AG04449 (cell line): ENCODE results near the gene IL22RA2.
"Not testable (repeated sequence)": the region's sequence is repeated elsewhere in the genome, so short reads cannot be mapped to it uniquely, and the experiment has no call there.

ENCODE experiments used
- CTCF ChIA-PET: fragments of 350-600 bp; formaldehyde crosslinking; extraction: SDS; loops from one replicate; lab custom pipeline; 2021; ENCODE audit warnings: antibody characterized with exemption; lab: Yijun Ruan, JAX
- POLR2A ChIA-PET: fragments of 400-600, 350-600 bp; formaldehyde crosslinking; extraction: SDS; loops from one replicate; lab custom pipeline; 2020; ENCODE audit warnings: antibody characterized with exemption, inconsistent platforms; lab: Yijun Ruan, JAX
- DNase-seq: peaks from one replicate; pipeline ENCODE4 v3.0.0-alpha.2; 2010; ENCODE audit warnings: low read depth, low spot score
- H3K4me3 ChIP-seq: 2 replicates; pipeline ENCODE4 v1.5.1; 2011; ENCODE audit warnings: low read depth, mild to moderate bottlenecking, control low read depth, low read length
- CTCF ChIP-seq: IDR thresholded peaks from one replicate; pipeline ENCODE4 v1.5.1; 2011; ENCODE audit warnings: mild to moderate bottlenecking, moderate library complexity, low read length, control low read depth, inconsistent platforms; ENCODE audit not compliant: insufficient read depth; ENCODE audit errors: missing control alignments

Gene IL22RA2

GRCh38 chr6:137210903-137211302 lies 37.5 kb upstream of the IL22RA2 start:
- TF ChIP-seq CTCF: no peak
- no peak overlapping the region for H3K4me3 ChIP-seq
- DNase-seq: no peak
- CTCF ChIA-PET: no interaction called here
- POLR2A ChIA-PET: no interaction called here

GRCh38 chr6:137208279-137208678 lies 34.8 kb upstream of the IL22RA2 start:
- H3K4me3 ChIP-seq: no peak overlapping the region
- CTCF ChIA-PET: no interaction called here
- POLR2A ChIA-PET: no interaction called here
- no peak for DNase-seq
- TF ChIP-seq CTCF: no peak

- DNase-seq, POLR2A ChIA-PET, H3K4me3 ChIP-seq, CTCF ChIA-PET: not testable (repeated sequence)
Observed at GRCh38 chr6:137207457-137207856, 34.0 kb upstream of the IL22RA2 start.

- CTCF ChIA-PET: no interaction called here
- POLR2A ChIA-PET: no interaction called here
Observed at GRCh38 chr6:137206577-137206976, 33.1 kb upstream of the IL22RA2 start.

GRCh38 chr6:137203256-137203655 lies 29.8 kb upstream of the IL22RA2 start:
- no peak overlapping the region for H3K4me3 ChIP-seq
- no peak for DNase-seq
- TF ChIP-seq CTCF: no peak
- CTCF ChIA-PET: interaction anchor here (1.0 kb wide), 1 partner anchor 111 kb away, joined by 3 read pairs; no protein-coding TSS in a partner anchor
- POLR2A ChIA-PET: no interaction called here

More at GRCh38 chr6:137206577-137206976, 33.1 kb upstream of the IL22RA2 start:
- DNase-seq: no peak
- no peak overlapping the region for H3K4me3 ChIP-seq
- no peak for TF ChIP-seq CTCF

GRCh38 chr6:137202078-137202477 lies 28.6 kb upstream of the IL22RA2 start:
- no peak for TF ChIP-seq CTCF
- no peak for DNase-seq
- no peak overlapping the region for H3K4me3 ChIP-seq
- POLR2A ChIA-PET: no interaction called here
- CTCF ChIA-PET: no interaction called here

GRCh38 chr6:137201006-137201405 lies 27.6 kb upstream of the IL22RA2 start:
- H3K4me3 ChIP-seq: no peak overlapping the region
- DNase-seq: no peak
- no peak for TF ChIP-seq CTCF
- POLR2A ChIA-PET: no interaction called here
- CTCF ChIA-PET: no interaction called here
